ENCODE data around the gene SNTB2.

Gene SNTB2

DNA sequence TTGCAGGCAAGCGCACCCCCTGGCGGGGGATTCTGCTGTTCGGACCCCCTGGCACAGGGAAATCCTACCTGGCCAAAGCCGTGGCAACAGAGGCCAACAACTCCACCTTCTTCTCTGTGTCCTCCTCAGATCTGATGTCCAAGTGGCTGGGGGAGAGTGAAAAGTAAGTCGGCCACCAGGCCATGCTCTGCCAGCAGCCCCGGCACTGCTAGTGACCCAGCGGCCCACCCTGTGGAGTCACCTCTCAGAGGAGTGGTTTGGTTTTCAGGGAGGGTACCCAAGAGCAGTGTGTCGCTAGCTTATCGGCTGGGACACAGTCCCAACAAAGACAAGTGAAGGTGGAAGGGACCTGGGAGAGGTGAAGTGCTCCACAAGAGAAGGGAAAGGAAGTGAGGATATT lies 132.4 kb downstream of the SNTB2 start:
- TF ChIP-seq, protein P1, sequence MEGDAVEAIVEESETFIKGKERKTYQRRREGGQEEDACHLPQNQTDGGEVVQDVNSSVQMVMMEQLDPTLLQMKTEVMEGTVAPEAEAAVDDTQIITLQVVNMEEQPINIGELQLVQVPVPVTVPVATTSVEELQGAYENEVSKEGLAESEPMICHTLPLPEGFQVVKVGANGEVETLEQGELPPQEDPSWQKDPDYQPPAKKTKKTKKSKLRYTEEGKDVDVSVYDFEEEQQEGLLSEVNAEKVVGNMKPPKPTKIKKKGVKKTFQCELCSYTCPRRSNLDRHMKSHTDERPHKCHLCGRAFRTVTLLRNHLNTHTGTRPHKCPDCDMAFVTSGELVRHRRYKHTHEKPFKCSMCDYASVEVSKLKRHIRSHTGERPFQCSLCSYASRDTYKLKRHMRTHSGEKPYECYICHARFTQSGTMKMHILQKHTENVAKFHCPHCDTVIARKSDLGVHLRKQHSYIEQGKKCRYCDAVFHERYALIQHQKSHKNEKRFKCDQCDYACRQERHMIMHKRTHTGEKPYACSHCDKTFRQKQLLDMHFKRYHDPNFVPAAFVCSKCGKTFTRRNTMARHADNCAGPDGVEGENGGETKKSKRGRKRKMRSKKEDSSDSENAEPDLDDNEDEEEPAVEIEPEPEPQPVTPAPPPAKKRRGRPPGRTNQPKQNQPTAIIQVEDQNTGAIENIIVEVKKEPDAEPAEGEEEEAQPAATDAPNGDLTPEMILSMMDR (IDR thresholded peaks at IDR 0.05; ENCODE audit: low read depth, low read length, missing control alignments), result no peak
- in situ Hi-C loops (cut with HindIII; ENCODE audit: low sequenced_read_pairs), result no loop called here
- H3K4me3 ChIP-seq (ENCODE audit: low read depth, low read length), result no peak overlapping the region
- no peak for DNase-seq (ENCODE audit: low read depth)

DNA sequence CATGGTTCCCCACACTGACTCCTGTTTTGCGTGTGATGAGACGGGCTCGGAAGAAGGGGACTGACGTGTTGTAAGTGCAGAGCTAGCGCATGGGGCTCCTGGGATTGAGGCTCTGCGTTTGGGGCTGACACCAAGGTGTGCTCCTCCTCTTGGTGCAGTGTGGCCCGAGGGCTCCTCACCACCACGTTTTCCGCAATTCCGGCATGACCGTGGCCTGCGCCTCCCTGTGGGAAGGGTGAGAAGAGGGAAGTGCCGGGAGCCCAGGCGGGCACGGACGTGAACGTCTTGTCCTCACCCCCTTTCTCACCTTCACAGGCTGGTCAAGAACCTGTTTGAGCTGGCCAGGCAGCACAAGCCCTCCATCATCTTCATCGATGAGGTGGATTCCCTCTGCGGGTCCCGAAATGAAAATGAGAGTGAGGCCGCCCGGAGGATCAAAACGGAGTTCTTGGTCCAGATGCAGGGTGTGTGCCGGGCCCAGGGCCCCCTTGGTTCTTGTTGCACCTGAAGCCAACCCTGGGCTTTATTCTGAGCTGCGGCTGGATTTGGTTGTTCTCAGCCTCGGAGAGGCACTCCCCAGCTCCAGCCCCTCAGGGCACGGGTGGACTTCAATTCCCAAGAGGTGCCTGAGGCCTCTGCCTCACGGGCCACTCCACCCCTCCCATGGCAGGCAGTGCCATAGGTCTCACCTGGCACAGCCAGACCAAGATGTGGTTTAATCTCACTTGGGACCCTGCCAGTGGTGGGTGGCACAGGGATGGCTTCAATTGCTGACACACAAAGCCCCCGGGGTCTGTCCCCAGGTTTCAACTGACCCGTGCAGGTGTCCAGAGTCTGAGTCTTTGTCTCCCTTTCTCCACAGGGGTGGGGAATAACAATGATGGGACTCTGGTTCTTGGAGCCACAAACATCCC lies 133.1 kb downstream of the SNTB2 start:
- in situ Hi-C loops (cut with HindIII; ENCODE audit: low sequenced_read_pairs), result no loop called here
- H3K4me3 ChIP-seq (ENCODE audit: low read depth, low read length), result no peak overlapping the region
- DNase-seq (ENCODE audit: low read depth), result no peak
- TF ChIP-seq, protein P1 (IDR thresholded peaks at IDR 0.05; ENCODE audit: low read depth, low read length, missing control alignments), result no peak

DNA sequence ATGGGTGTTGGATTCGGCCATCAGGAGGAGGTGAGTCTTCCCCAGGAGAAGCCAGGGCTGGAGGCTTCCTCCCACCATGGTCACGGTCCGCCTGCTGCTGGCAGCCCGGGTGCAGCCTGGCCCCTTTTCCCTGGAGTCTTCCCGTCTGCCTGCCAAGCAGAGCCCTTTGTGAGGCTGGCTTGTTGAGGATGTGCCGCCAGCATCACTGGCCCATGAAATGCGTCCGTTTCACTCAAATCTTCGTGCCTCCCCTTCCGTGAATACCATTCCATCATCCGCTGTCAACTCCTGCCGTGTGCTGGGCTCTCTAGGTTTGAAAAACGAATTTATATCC lies 133.7 kb downstream of the SNTB2 start:
- TF ChIP-seq, protein P1 (IDR thresholded peaks at IDR 0.05; ENCODE audit: low read depth, low read length, missing control alignments), result no peak
- H3K4me3 ChIP-seq (ENCODE audit: low read depth, low read length), result no peak overlapping the region
- DNase-seq (ENCODE audit: low read depth), result no peak
- in situ Hi-C loops (cut with HindIII; ENCODE audit: low sequenced_read_pairs), result no loop called here

DNA sequence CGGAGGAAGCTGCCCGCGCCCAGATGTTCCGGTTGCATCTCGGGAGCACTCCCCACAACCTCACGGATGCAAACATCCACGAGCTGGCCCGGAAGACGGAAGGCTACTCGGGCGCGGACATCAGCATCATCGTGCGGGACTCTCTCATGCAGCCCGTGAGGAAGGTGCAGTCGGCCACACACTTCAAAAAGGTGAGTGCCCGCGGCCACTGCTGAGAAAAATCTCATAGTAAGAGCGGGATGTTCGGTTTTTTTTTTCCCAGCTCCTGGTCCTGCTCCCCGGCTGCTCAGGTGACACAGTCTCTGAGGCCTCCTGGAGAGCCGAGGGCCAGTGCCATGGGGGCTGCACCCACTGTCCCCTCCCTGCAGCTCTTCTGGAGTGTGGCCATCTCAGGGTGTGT lies 134.1 kb downstream of the SNTB2 start:
- in situ Hi-C loops (cut with HindIII; ENCODE audit: low sequenced_read_pairs), result no loop called here
- no peak overlapping the region for H3K4me3 ChIP-seq (ENCODE audit: low read depth, low read length)
- DNase-seq (ENCODE audit: low read depth), result no peak
- TF ChIP-seq, protein P1 (IDR thresholded peaks at IDR 0.05; ENCODE audit: low read depth, low read length, missing control alignments), result no peak

DNA sequence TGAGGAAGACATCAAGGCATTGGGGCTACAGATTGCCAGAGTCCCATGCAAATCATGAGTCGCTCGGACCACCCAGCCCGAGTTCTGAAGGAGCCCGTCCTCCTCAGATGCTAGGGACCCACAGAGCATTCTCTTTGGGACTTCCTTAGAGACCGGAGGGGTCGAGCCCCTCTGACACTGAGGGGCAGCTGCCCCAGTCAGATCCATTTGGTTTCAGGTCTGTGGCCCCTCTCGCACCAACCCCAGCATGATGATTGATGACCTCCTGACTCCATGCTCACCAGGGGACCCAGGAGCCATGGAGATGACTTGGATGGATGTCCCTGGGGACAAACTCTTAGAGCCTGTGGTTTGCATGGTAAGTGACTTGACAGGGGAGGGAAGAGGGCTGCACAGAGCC lies 135.4 kb downstream of the SNTB2 start:
- TF ChIP-seq, protein P1 (IDR thresholded peaks at IDR 0.05; ENCODE audit: low read depth, low read length, missing control alignments), result no peak
- no peak overlapping the region for H3K4me3 ChIP-seq (ENCODE audit: low read depth, low read length)
- DNase-seq (ENCODE audit: low read depth), result no peak
- in situ Hi-C loops (cut with HindIII; ENCODE audit: low sequenced_read_pairs), result no loop called here

DNA sequence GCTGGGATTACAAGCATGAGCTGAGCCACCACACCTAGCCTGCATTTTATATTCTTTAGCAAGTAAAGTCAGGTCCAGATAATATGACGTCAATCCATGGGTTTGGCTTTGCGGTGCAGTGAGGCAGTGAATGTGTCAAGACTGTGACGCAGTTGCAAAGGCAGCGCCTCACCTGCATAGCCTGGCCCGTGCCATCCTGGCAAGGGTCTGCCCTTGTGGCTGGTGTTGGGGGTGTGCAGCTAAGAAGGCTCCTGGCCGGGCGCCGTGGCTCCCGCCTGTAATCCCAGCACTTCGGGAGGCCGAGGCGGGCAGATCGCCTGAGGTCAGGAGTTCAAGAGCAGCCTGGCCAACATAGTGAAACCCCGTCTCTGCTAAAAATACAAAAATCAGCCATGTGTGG lies 136.5 kb downstream of the SNTB2 start:
- DNase-seq (ENCODE audit: low read depth), result no peak
- in situ Hi-C loops (cut with HindIII; ENCODE audit: low sequenced_read_pairs), result no loop called here

More for the DNA sequence above, 136.5 kb downstream of the SNTB2 start:
- TF ChIP-seq, protein P1 (IDR thresholded peaks at IDR 0.05; ENCODE audit: low read depth, low read length, missing control alignments), result no peak
- H3K4me3 ChIP-seq (ENCODE audit: low read depth, low read length), result no peak overlapping the region

All from astrocyte of the cerebellum (primary cell).